Measurements from ENCODE around the gene CSTA. TPM values are rescaled to one million over a fixed set of nuclear protein-coding genes. Genes with fewer than 3 reads are reported as not detected.

Gene CSTA
- total RNA-seq = 1 to 10 TPM in 1 of 5 donors, not detected in 4; 4.6 TPM
- polyA plus RNA-seq = 1,000 to 10,000 TPM in 1 of 3 donors, 10 to 100 TPM in 1, 1 to 10 TPM in 1; 8.8 to 1,479 (median 86.0) TPM
- long read RNA-seq, donor 1, partial matches to known transcripts = 0 of 1 reads
- long read RNA-seq, donor 1, other reads (novel, unspliced or antisense) = 0 of 1 reads
- long read RNA-seq, donor 2, partial matches to known transcripts = 0 of 1 reads
- long read RNA-seq, donor 2, other reads (novel, unspliced or antisense) = 0 of 1 reads
- long read RNA-seq, donor 3, partial matches to known transcripts = 0 of 3 reads
- long read RNA-seq, donor 3, other reads (novel, unspliced or antisense) = 0 of 3 reads
- long read RNA-seq, donor 4 = 0 reads
- long read RNA-seq, donor 5, partial matches to known transcripts = 0 of 1 reads
- long read RNA-seq, donor 5, other reads (novel, unspliced or antisense) = 0 of 1 reads
- long read RNA-seq, donor 6 = 0 reads
- long read RNA-seq, donor 7, partial matches to known transcripts = 0 of 1 reads
- long read RNA-seq, donor 7, other reads (novel, unspliced or antisense) = 0 of 1 reads
- long read RNA-seq, donor 8 = 0 reads
- long read RNA-seq, donor 9 = 0 reads
- long read RNA-seq, donor 10 = 0 reads

DNA sequence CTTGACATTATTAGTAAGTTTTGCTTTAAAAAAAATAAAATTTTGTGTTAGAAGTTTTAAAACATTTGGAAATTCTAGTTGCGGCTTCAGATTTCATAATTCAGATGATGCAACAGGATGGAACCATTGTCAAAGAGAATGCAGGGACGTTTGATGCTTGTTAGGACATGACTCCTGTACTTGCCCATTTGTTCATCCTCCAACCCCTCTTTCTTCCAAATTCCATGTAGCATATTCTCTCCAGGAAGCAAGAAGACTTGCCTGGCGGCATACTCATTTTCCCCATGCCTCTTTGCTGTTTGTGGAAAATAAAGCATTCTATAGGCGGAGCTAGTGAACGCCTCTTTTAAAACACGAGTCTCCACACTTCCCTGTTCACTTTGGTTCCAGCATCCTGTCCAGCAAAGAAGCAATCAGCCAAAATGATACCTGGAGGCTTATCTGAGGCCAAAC is at the start of gene CSTA:
TSS of gene CSTA (plus strand) at position 378 of the 453 bp plus-strand sequence. CDS start at position 423, 45 bp downstream.
- DNase-seq = no peak
- WGBS, 5 donors = 33 to 47% (median 45%) methylated on average over 6 of the region's 6 CpGs
- Histone ChIP-seq H3K9me3 (no peaks in the 10 kb centered on the region), H3K4me1 (peaks cover 0 to 14% (median 7%) of the 10 kb centered on the region in 4 donors), H3K27ac (peak within 1 kb of the TSS in 2 of 5 donors; percentile 30 to 38), H3K4me3 (no peak within 1 kb of the TSS), H3K36me3 (no peaks in the 10 kb centered on the region), H3K27me3 (no peaks in the 10 kb centered on the region)
- intact Hi-C loops (cut with DNase I; ENCODE audit: low total_unique reads) = no loop called here
- no peak for TF ChIP-seq EP300 (IDR thresholded peaks at IDR 0.05)

DNA sequence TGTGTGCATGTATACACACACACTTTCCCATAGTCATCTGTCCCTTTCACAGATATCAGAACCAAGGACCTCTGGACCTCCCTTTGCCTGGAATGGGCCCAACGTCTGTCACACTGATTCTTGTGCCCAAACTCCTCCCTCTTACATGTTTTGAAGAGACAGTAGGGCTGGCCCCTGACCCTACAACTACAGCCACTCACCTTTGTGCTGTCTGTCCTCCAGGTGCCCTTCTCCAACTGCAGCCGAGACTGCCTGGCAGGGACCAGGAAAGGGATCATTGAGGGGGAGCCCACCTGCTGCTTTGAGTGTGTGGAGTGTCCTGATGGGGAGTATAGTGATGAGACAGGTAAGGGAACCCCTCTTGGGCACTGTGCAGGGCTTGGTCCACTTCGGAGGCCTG is 43.2 kb upstream of the CSTA start:
- Histone ChIP-seq H3K9me3 (no peaks in the 10 kb centered on the region), H3K36me3 (no peaks in the 10 kb centered on the region), H3K27ac (no peak overlapping the region), H3K4me1 (no peaks in the 10 kb centered on the region), H3K4me3 (no peak overlapping the region), H3K27me3 (no peaks in the 10 kb centered on the region)
- no peak for DNase-seq
- no peak for TF ChIP-seq EP300 (IDR thresholded peaks at IDR 0.05)
- TF ChIP-seq POLR2A (IDR thresholded peaks at IDR 0.05) = no peak
- TF ChIP-seq POLR2AphosphoS5 (IDR thresholded peaks at IDR 0.05) = no peak
- TF ChIP-seq CTCF (IDR thresholded peaks at IDR 0.05) = no peak
- intact Hi-C loops (cut with DNase I; ENCODE audit: low total_unique reads) = no loop called here
- WGBS, 5 donors = 55 to 74% (median 65%) methylated on average over 3 of the region's 3 CpGs

DNA sequence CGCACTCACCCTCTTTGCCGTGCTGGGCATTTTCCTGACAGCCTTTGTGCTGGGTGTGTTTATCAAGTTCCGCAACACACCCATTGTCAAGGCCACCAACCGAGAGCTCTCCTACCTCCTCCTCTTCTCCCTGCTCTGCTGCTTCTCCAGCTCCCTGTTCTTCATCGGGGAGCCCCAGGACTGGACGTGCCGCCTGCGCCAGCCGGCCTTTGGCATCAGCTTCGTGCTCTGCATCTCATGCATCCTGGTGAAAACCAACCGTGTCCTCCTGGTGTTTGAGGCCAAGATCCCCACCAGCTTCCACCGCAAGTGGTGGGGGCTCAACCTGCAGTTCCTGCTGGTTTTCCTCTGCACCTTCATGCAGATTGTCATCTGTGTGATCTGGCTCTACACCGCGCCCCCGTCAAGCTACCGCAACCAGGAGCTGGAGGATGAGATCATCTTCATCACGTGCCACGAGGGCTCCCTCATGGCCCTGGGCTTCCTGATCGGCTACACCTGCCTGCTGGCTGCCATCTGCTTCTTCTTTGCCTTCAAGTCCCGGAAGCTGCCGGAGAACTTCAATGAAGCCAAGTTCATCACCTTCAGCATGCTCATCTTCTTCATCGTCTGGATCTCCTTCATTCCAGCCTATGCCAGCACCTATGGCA is 41.1 kb upstream of the CSTA start:
- H3K27me3 ChIP-seq = no peaks in the 10 kb centered on the region
- H3K4me3 ChIP-seq = no peak overlapping the region
- intact Hi-C loops (cut with DNase I; ENCODE audit: low total_unique reads) = no loop called here
- H3K9me3 ChIP-seq = no peaks in the 10 kb centered on the region
- H3K4me1 ChIP-seq = no peaks in the 10 kb centered on the region
- 83 to 89% (median 86%) methylated on average over 21 to 22 of the region's 22 CpGs for WGBS, 5 donors
- H3K36me3 ChIP-seq = no peaks in the 10 kb centered on the region
- no peak overlapping the region for H3K27ac ChIP-seq
- DNase-seq = no peak
- TF ChIP-seq EP300 (IDR thresholded peaks at IDR 0.05) (no peak), CTCF (IDR thresholded peaks at IDR 0.05) (no peak), POLR2A (IDR thresholded peaks at IDR 0.05) (no peak), POLR2AphosphoS5 (IDR thresholded peaks at IDR 0.05) (no peak)

DNA sequence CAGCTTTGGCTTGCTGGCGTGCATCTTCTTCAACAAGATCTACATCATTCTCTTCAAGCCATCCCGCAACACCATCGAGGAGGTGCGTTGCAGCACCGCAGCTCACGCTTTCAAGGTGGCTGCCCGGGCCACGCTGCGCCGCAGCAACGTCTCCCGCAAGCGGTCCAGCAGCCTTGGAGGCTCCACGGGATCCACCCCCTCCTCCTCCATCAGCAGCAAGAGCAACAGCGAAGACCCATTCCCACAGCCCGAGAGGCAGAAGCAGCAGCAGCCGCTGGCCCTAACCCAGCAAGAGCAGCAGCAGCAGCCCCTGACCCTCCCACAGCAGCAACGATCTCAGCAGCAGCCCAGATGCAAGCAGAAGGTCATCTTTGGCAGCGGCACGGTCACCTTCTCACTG is 40.6 kb upstream of the CSTA start:
- intact Hi-C loops (cut with DNase I; ENCODE audit: low total_unique reads) = no loop called here
- TF ChIP-seq EP300 (IDR thresholded peaks at IDR 0.05) (no peak), POLR2A (IDR thresholded peaks at IDR 0.05) (no peak), CTCF (IDR thresholded peaks at IDR 0.05) (no peak)
- Histone ChIP-seq H3K9me3 (no peaks in the 10 kb centered on the region), H3K27me3 (no peaks in the 10 kb centered on the region), H3K4me3 (no peak overlapping the region), H3K4me1 (no peaks in the 10 kb centered on the region), H3K36me3 (no peaks in the 10 kb centered on the region), H3K27ac (no peak overlapping the region)
- no peak for DNase-seq
- 92 to 94% (median 94%) methylated on average over 17 to 20 of the region's 20 CpGs for WGBS, 5 donors

Data from stomach (tissue), 19 donors.